ENCODE data around the gene S100A16. TPM values are rescaled to one million over a fixed set of nuclear protein-coding genes. Genes with fewer than 3 reads are reported as not detected.
"Not testable (repeated sequence)": the region's sequence is repeated elsewhere in the genome, so short reads cannot be mapped to it uniquely, and the experiment has no call there.

The S100A16 gene
- total RNA-seq, 2 experiments from 2014 or later = not detected

- Mint-ChIP-seq H3K4me1 (peaks cover 27% of the 10 kb centered on the region), H3K27me3 (peaks cover 20% of the 10 kb centered on the region)
- DNase-seq; CTCF ChIA-PET; H3K9me3 Mint-ChIP-seq (ENCODE audit: low read depth); H3K36me3 Mint-ChIP-seq (ENCODE audit: low read depth); H3K27ac Mint-ChIP-seq; POLR2A ChIA-PET; H3K4me3 Mint-ChIP-seq; ATAC-seq: not testable (repeated sequence)
- intact Hi-C loops (cut with DNase I, micrococcal nuclease) = loop anchor here in 1 of 2 experiments (10.0 kb wide), 1 partner anchor 390 kb away; the partner anchor contains the start of genes CREB3L4 and SLC39A1
Observed at GRCh38 chr1:153575081-153575491, 37.9 kb downstream of the S100A16 start.

- CTCF ChIA-PET = interaction anchor here (0.8 to 6.3 kb wide), 14 partner anchors 8 to 312 kb away, joined by 3 to 97 read pairs (median 7); partner anchors contain the start of genes CHTOP, ILF2, S100A13 and S100A4
- intact Hi-C loops (cut with DNase I, micrococcal nuclease) = loop anchor here (1.0 to 10.0 kb wide), 3 partner anchors 24 to 391 kb away; partner anchors contain the start of genes CREB3L4 (in 1 of the 2), ILF2 (in 1 of the 2) and SLC39A1 (in 1 of the 2)
- Mint-ChIP-seq H3K9me3 (ENCODE audit: low read depth) (no peaks in the 10 kb centered on the region), H3K27me3 (peaks cover 9% of the 10 kb centered on the region), H3K36me3 (ENCODE audit: low read depth) (no peaks in the 10 kb centered on the region), H3K27ac (peak overlapping the region; percentile 83), H3K4me3 (no peak overlapping the region), H3K4me1 (peaks cover 40% of the 10 kb centered on the region)
- POLR2A ChIA-PET = interaction anchor here (1.2 to 1.4 kb wide), 4 partner anchors 28 to 61 kb away, joined by 3 to 10 read pairs (median 7); partner anchors contain the start of genes CHTOP and S100A4
- no peak for ATAC-seq
- DNase-seq = no peak
Observed at GRCh38 chr1:153573351-153573750, 39.6 kb downstream of the S100A16 start.

- ChIA-PET CTCF (interaction anchor here (0.5 to 6.3 kb wide), 22 partner anchors 9 to 626 kb away, joined by 3 to 97 read pairs (median 4); partner anchors contain the start of genes CHTOP, ILF2, S100A13 and S100A4), POLR2A (interaction anchor here (1.2 to 1.4 kb wide), 4 partner anchors 28 to 61 kb away, joined by 3 to 10 read pairs (median 7); partner anchors contain the start of genes CHTOP and S100A4)
- peak; percentile 82 for ATAC-seq
- Mint-ChIP-seq H3K4me3 (no peak overlapping the region), H3K4me1 (peaks cover 48% of the 10 kb centered on the region), H3K9me3 (ENCODE audit: low read depth) (no peaks in the 10 kb centered on the region), H3K27me3 (peaks cover 2% of the 10 kb centered on the region), H3K36me3 (ENCODE audit: low read depth) (no peaks in the 10 kb centered on the region), H3K27ac (peak overlapping the region; percentile 83)
- peak; percentile 85 for DNase-seq
- intact Hi-C loops (cut with DNase I, micrococcal nuclease) = loop anchor here (1.0 to 10.0 kb wide), 10 partner anchors 25 to 700 kb away; partner anchors contain the start of genes CHTOP (in 2 of the 2), CREB3L4 (in 1 of the 2), HAX1 (in 1 of the 2) and ILF2 (in 1 of the 2)
Observed at GRCh38 chr1:153572569-153573015, 40.3 kb downstream of the S100A16 start.

GRCh38 chr1:153571706-153572105 lies 41.2 kb downstream of the S100A16 start:
- Mint-ChIP-seq H3K27ac (peak overlapping the region; percentile 73), H3K4me3 (no peak overlapping the region), H3K4me1 (peaks cover 55% of the 10 kb centered on the region), H3K9me3 (ENCODE audit: low read depth) (no peaks in the 10 kb centered on the region), H3K36me3 (ENCODE audit: low read depth) (no peaks in the 10 kb centered on the region), H3K27me3 (no peaks in the 10 kb centered on the region)
- no peak for DNase-seq
- CTCF ChIA-PET = interaction anchor here (0.7 to 6.3 kb wide), 16 partner anchors 10 to 415 kb away, joined by 3 to 97 read pairs (median 6); partner anchors contain the start of genes CHTOP, GATAD2B, ILF2 and S100A5
- no peak for ATAC-seq
- POLR2A ChIA-PET = interaction anchor here (1.4 kb wide), 1 partner anchor 27 kb away, joined by 7 read pairs; the partner anchor contains the start of gene S100A4
- intact Hi-C loops (cut with DNase I, micrococcal nuclease) = loop anchor here (1.0 to 10.0 kb wide), 9 partner anchors 26 to 701 kb away; partner anchors contain the start of genes CHTOP (in 2 of the 2), CREB3L4 (in 1 of the 2), HAX1 (in 1 of the 2) and ILF2 (in 1 of the 2)

- H3K36me3 Mint-ChIP-seq (ENCODE audit: low read depth) = no peaks in the 10 kb centered on the region
- H3K27ac Mint-ChIP-seq = peak overlapping the region; percentile 49
- intact Hi-C loops (cut with DNase I, micrococcal nuclease) = loop anchor here in 1 of 2 experiments (10.0 kb wide), 1 partner anchor 394 kb away; the partner anchor contains the start of genes CREB3L4 and SLC39A1
- no peaks in the 10 kb centered on the region for H3K27me3 Mint-ChIP-seq
- ATAC-seq (no peak), DNase-seq (no peak)
- peaks cover 62% of the 10 kb centered on the region for H3K4me1 Mint-ChIP-seq
- H3K9me3 Mint-ChIP-seq (ENCODE audit: low read depth) = no peaks in the 10 kb centered on the region
- ChIA-PET POLR2A (no interaction called here), CTCF (interaction anchor here (0.9 to 6.3 kb wide), 5 partner anchors 11 to 60 kb away, joined by 3 to 97 read pairs (median 29); no protein-coding TSS in a partner anchor)
- no peak overlapping the region for H3K4me3 Mint-ChIP-seq
Observed at GRCh38 chr1:153570874-153571273, 42.1 kb downstream of the S100A16 start.

GRCh38 chr1:153569465-153569864 lies 43.5 kb downstream of the S100A16 start:
- POLR2A ChIA-PET = no interaction called here
- ATAC-seq (no peak), DNase-seq (no peak)
- CTCF ChIA-PET = interaction anchor here (0.6 to 6.3 kb wide), 7 partner anchors 29 to 1227 kb away, joined by 3 to 97 read pairs (median 8); no protein-coding TSS in a partner anchor
- Mint-ChIP-seq H3K4me1 (peaks cover 69% of the 10 kb centered on the region), H3K9me3 (ENCODE audit: low read depth) (no peaks in the 10 kb centered on the region), H3K36me3 (ENCODE audit: low read depth) (no peaks in the 10 kb centered on the region), H3K27me3 (no peaks in the 10 kb centered on the region), H3K4me3 (no peak overlapping the region), H3K27ac (peak overlapping the region; percentile 52)
- intact Hi-C loops (cut with DNase I, micrococcal nuclease) = loop anchor here (5.0 kb wide), 3 partner anchors 88 to 393 kb away; partner anchors contain the start of genes INTS3 (in 1 of the 2), SLC39A1 (in 1 of the 2) and SNAPIN (in 1 of the 2)

- Mint-ChIP-seq H3K9me3 (ENCODE audit: low read depth) (no peaks in the 10 kb centered on the region), H3K4me3 (peak overlapping the region; percentile 39), H3K27ac (peak overlapping the region; percentile 83), H3K4me1 (peaks cover 69% of the 10 kb centered on the region), H3K27me3 (no peaks in the 10 kb centered on the region), H3K36me3 (ENCODE audit: low read depth) (no peaks in the 10 kb centered on the region)
- ATAC-seq (peak; percentile 15), DNase-seq (peak; percentile 93)
- ChIA-PET CTCF (interaction anchor here (0.6 to 6.3 kb wide), 22 partner anchors 13 to 104 kb away, joined by 3 to 97 read pairs (median 6); partner anchors contain the start of genes CHTOP, S100A4, S100A5 and S100A6), POLR2A (interaction anchor here (1.0 to 1.7 kb wide), 4 partner anchors 10 to 66 kb away, joined by 4 to 5 read pairs (median 4); partner anchors contain the start of gene CHTOP)
- intact Hi-C loops (cut with DNase I, micrococcal nuclease) = loop anchor here (1.0 to 5.0 kb wide), 6 partner anchors 35 to 394 kb away; partner anchors contain the start of genes INTS3 (in 1 of the 2), SLC39A1 (in 1 of the 2) and SNAPIN (in 1 of the 2)
Observed at GRCh38 chr1:153568367-153569099, 44.4 kb downstream of the S100A16 start.

- H3K4me3 Mint-ChIP-seq = peak overlapping the region; percentile 39
- peak; percentile 24 for ATAC-seq
- peak overlapping the region; percentile 83 for H3K27ac Mint-ChIP-seq
- H3K27me3 Mint-ChIP-seq = no peaks in the 10 kb centered on the region
- H3K4me1 Mint-ChIP-seq = peaks cover 62% of the 10 kb centered on the region
- no peaks in the 10 kb centered on the region for H3K9me3 Mint-ChIP-seq (ENCODE audit: low read depth)
- POLR2A ChIA-PET = interaction anchor here (0.7 to 1.7 kb wide), 6 partner anchors 8 to 66 kb away, joined by 3 to 5 read pairs (median 4); partner anchors contain the start of gene CHTOP
- CTCF ChIA-PET = interaction anchor here (0.6 to 6.3 kb wide), 24 partner anchors 13 to 405 kb away, joined by 3 to 97 read pairs (median 4); partner anchors contain the start of genes CHTOP, S100A4, S100A5 and S100A6
- intact Hi-C loops (cut with DNase I, micrococcal nuclease) = loop anchor here (1.0 to 5.0 kb wide), 6 partner anchors 34 to 395 kb away; partner anchors contain the start of genes INTS3 (in 1 of the 2), SLC39A1 (in 1 of the 2) and SNAPIN (in 1 of the 2)
- DNase-seq = peak; percentile 88
- no peaks in the 10 kb centered on the region for H3K36me3 Mint-ChIP-seq (ENCODE audit: low read depth)
Observed at GRCh38 chr1:153567621-153568366, 45.1 kb downstream of the S100A16 start.

GRCh38 chr1:153566414-153567371 lies 46.2 kb downstream of the S100A16 start:
- H3K4me1 Mint-ChIP-seq = peaks cover 51% of the 10 kb centered on the region
- intact Hi-C loops (cut with DNase I, micrococcal nuclease) = loop anchor here (1.0 to 5.0 kb wide), 5 partner anchors 21 to 396 kb away; partner anchors contain the start of genes S100A4 (in 2 of the 2), CHTOP (in 1 of the 2), INTS3 (in 1 of the 2) and SLC39A1 (in 1 of the 2)
- H3K27me3 Mint-ChIP-seq = no peaks in the 10 kb centered on the region
- ATAC-seq = peak; percentile 84
- peak overlapping the region; percentile 100 for H3K27ac Mint-ChIP-seq
- H3K9me3 Mint-ChIP-seq (ENCODE audit: low read depth) = no peaks in the 10 kb centered on the region
- ChIA-PET CTCF (interaction anchor here (0.6 to 1.9 kb wide), 12 partner anchors 16 to 325 kb away, joined by 3 to 12 read pairs (median 6); partner anchors contain the start of genes CHTOP, S100A4 and S100A6), POLR2A (interaction anchor here (0.6 to 1.8 kb wide), 7 partner anchors 10 to 35 kb away, joined by 3 to 13 read pairs (median 5); partner anchors contain the start of genes S100A3, S100A4, S100A5 and S100A6)
- H3K4me3 Mint-ChIP-seq = peak overlapping the region; percentile 71
- peak; percentile 95 for DNase-seq
- no peaks in the 10 kb centered on the region for H3K36me3 Mint-ChIP-seq (ENCODE audit: low read depth)
